PC-9 (cell line): ENCODE results near the gene KLC1.

ENCODE experiments used
- CTCF ChIP-seq: fragments of 200-600 bp; sonication (generic); conservative IDR thresholded peaks from 2 replicates; pipeline ENCODE4 v1.6.1; 2017; ENCODE audit warnings: mixed run types, antibody characterized with exemption, mild to moderate bottlenecking, moderate library complexity
- EZH2 ChIP-seq: fragments of 200-600 bp; sonication (generic); IDR thresholded peaks from 2 replicates; pipeline ENCODE4 v1.8.0; 2017; ENCODE audit warnings: antibody characterized with exemption, low read depth

- no peak for TF ChIP-seq CTCF
- TF ChIP-seq EZH2 = no peak
These were observed 33.6 kb downstream of the KLC1 start for GRCh38 chr14:103662591-103662990.
